ENCODE data around the gene TTLL9. TPM values are rescaled to one million over a fixed set of nuclear protein-coding genes. Genes with fewer than 3 reads are reported as not detected.

TTLL9 gene
- polyA plus RNA-seq, 1 donor (not counting 4 experiments of a cell fraction or from before 2014, with no cell fraction given) = not detected

DNA sequence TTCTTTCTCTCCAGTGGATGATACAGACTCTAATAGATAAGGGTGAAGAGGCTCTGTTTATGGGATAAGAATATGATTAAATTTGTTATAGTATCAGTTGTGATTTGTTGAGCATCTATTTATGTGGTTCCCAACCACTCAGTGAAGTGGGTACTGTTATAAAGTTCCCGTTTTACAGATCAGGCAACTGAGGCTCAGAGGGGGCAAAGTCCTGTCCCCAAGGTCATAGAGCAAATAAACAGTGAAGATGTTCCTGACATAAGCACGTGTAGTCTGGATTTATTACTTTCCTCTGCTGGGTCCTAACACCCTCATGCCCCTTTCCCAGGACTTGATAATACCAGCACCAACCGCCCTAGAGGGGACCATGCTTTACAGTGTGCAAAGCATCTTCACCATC is 4.2 kb upstream of the TTLL9 start:
- no peak overlapping the region for H2AFZ ChIP-seq (ENCODE audit: control insufficient read depth, low read length)
- FAIRE-seq (no peak), DNase-seq (ENCODE audit: low read depth, low spot score) (no peak)
- H3K79me2 ChIP-seq (ENCODE audit: control insufficient read depth, insufficient read depth, low read length) = no peaks in the 10 kb centered on the region
- no peak overlapping the region for H3K27ac ChIP-seq (ENCODE audit: control insufficient read depth, insufficient read depth, low read length)
- no peak overlapping the region for H3K4me2 ChIP-seq (ENCODE audit: control insufficient read depth, extremely low read depth, insufficient read depth, low read depth, low read length)
- no peaks in the 10 kb centered on the region for H4K20me1 ChIP-seq (ENCODE audit: control insufficient read depth, extremely low read depth, insufficient read depth, low read length)
- H3K9me1 ChIP-seq (ENCODE audit: control insufficient read depth, extremely low read depth, insufficient read depth, low read length) = no peaks in the 10 kb centered on the region
- no peaks in the 10 kb centered on the region for H3K9me3 ChIP-seq (ENCODE audit: control insufficient read depth, low read depth, low read length)
- peaks cover 2% of the 10 kb centered on the region for H3K4me1 ChIP-seq (ENCODE audit: control insufficient read depth, extremely low read depth, insufficient read depth, low read length)
- no peak overlapping the region for H3K9ac ChIP-seq (ENCODE audit: control insufficient read depth, extremely low read depth, insufficient read depth, low read length)
- H3K36me3 ChIP-seq (ENCODE audit: control insufficient read depth in 2 of 2, extremely low read depth in 1 of 2, insufficient read depth in 2 of 2, low read length in 2 of 2) = no peaks in the 10 kb centered on the region
- H3K4me3 ChIP-seq (ENCODE audit: control insufficient read depth in 2 of 3, extremely low read depth in 1 of 3, insufficient read depth in 2 of 3, low read depth in 1 of 3, low read length in 3 of 3) = no peak overlapping the region
- dilution Hi-C loops (cut with MboI; ENCODE audit: extremely low pct_ligation_motif_present, low sequenced_read_pairs) = no loop called here
- H3K27me3 ChIP-seq (ENCODE audit: control insufficient read depth, extremely low read depth, insufficient read depth, low read length) = peaks cover 48% of the 10 kb centered on the region
- no peak for TF ChIP-seq EZH2 (IDR thresholded peaks at IDR 0.05; ENCODE audit: low read length)
- TF ChIP-seq CTCF (optimal IDR thresholded peaks at IDR 0.05 in 1 of 3, IDR thresholded peaks at IDR 0.05 in 1 of 3, conservative IDR thresholded peaks at IDR 0.05 in 1 of 3; ENCODE audit: extremely low read depth in 1 of 3, insufficient read depth in 2 of 3, low read length in 3 of 3) = no peak

- Histone ChIP-seq H3K4me3 (ENCODE audit: control insufficient read depth in 2 of 3, extremely low read depth in 1 of 3, insufficient read depth in 2 of 3, low read depth in 1 of 3, low read length in 3 of 3) (no peak overlapping the region), H3K27ac (ENCODE audit: control insufficient read depth, insufficient read depth, low read length) (no peak overlapping the region), H3K27me3 (ENCODE audit: control insufficient read depth, extremely low read depth, insufficient read depth, low read length) (peaks cover 51% of the 10 kb centered on the region), H3K9ac (ENCODE audit: control insufficient read depth, extremely low read depth, insufficient read depth, low read length) (no peak overlapping the region), H3K9me3 (ENCODE audit: control insufficient read depth, low read depth, low read length) (no peaks in the 10 kb centered on the region), H3K4me2 (ENCODE audit: control insufficient read depth, extremely low read depth, insufficient read depth, low read depth, low read length) (no peak overlapping the region), H2AFZ (ENCODE audit: control insufficient read depth, low read length) (no peak overlapping the region), H3K79me2 (ENCODE audit: control insufficient read depth, insufficient read depth, low read length) (no peaks in the 10 kb centered on the region), H4K20me1 (ENCODE audit: control insufficient read depth, extremely low read depth, insufficient read depth, low read length) (no peaks in the 10 kb centered on the region), H3K36me3 (ENCODE audit: control insufficient read depth in 2 of 2, extremely low read depth in 1 of 2, insufficient read depth in 2 of 2, low read length in 2 of 2) (no peaks in the 10 kb centered on the region), H3K4me1 (ENCODE audit: control insufficient read depth, extremely low read depth, insufficient read depth, low read length) (no peaks in the 10 kb centered on the region), H3K9me1 (ENCODE audit: control insufficient read depth, extremely low read depth, insufficient read depth, low read length) (no peaks in the 10 kb centered on the region)
- dilution Hi-C loops (cut with MboI; ENCODE audit: extremely low pct_ligation_motif_present, low sequenced_read_pairs) = no loop called here
- DNase-seq (ENCODE audit: low read depth, low spot score) = no peak
- no peak for TF ChIP-seq EZH2 (IDR thresholded peaks at IDR 0.05; ENCODE audit: low read length)
- TF ChIP-seq CTCF (optimal IDR thresholded peaks at IDR 0.05 in 1 of 3, IDR thresholded peaks at IDR 0.05 in 1 of 3, conservative IDR thresholded peaks at IDR 0.05 in 1 of 3; ENCODE audit: extremely low read depth in 1 of 3, insufficient read depth in 2 of 3, low read length in 3 of 3) = no peak
- FAIRE-seq = no peak
Observed at GRCh38 chr20:31868853-31869672, 1.4 kb upstream of the TTLL9 start.
